Ishikawa (cell line): ENCODE results near the gene LINGO1.

ENCODE experiments used
- CEBPB ChIP-seq: IDR thresholded peaks from 2 replicates; pipeline ENCODE4 v1.6.1; 2012
- CREB1 ChIP-seq: IDR thresholded peaks from 2 replicates; pipeline ENCODE4 v1.6.1; 2012; ENCODE audit warnings: low read depth
- EGR1 ChIP-seq: IDR thresholded peaks from 2 replicates; pipeline ENCODE4 v1.6.1; 2012
- EP300 ChIP-seq: IDR thresholded peaks from 2 replicates; pipeline ENCODE4 v1.6.1; 2012; ENCODE audit warnings: borderline replicate concordance
- FOXM1 ChIP-seq: IDR thresholded peaks from 2 replicates; pipeline ENCODE4 v1.6.1; 2012; ENCODE audit warnings: low read depth, borderline replicate concordance
- NFIC ChIP-seq: IDR thresholded peaks from 2 replicates; pipeline ENCODE4 v1.6.1; 2012
- RAD21 ChIP-seq: IDR thresholded peaks from 2 replicates; pipeline ENCODE4 v1.6.1; 2012; ENCODE audit warnings: low read depth
- TAF1 ChIP-seq: IDR thresholded peaks from 2 replicates; pipeline ENCODE4 v1.6.1; 2012; ENCODE audit warnings: low read depth, mild to moderate bottlenecking
- TCF12 ChIP-seq: IDR thresholded peaks from 2 replicates; pipeline ENCODE4 v1.6.1; 2012; ENCODE audit warnings: low read depth
- TEAD4 ChIP-seq: IDR thresholded peaks from 2 replicates; pipeline ENCODE4 v1.6.1; 2012
- YY1 ChIP-seq: IDR thresholded peaks from 2 replicates; pipeline ENCODE4 v1.6.1; 2012; ENCODE audit warnings: low read depth
- ZBTB7A ChIP-seq: IDR thresholded peaks from 2 replicates; pipeline ENCODE4 v1.6.1; 2012; ENCODE audit warnings: low read depth
- TF ChIP-seq, protein P1 (sequence below): IDR thresholded peaks from 2 replicates; pipeline ENCODE4 v1.6.1; 2012
- TF ChIP-seq, protein P2 (sequence below): IDR thresholded peaks from 2 replicates; pipeline ENCODE4 v1.6.1; 2012; ENCODE audit warnings: low read depth, mild to moderate bottlenecking
- TF ChIP-seq, protein P3 (sequence below): IDR thresholded peaks from 2 replicates; pipeline ENCODE4 v1.6.1; 2012

LINGO1 gene

DNA sequence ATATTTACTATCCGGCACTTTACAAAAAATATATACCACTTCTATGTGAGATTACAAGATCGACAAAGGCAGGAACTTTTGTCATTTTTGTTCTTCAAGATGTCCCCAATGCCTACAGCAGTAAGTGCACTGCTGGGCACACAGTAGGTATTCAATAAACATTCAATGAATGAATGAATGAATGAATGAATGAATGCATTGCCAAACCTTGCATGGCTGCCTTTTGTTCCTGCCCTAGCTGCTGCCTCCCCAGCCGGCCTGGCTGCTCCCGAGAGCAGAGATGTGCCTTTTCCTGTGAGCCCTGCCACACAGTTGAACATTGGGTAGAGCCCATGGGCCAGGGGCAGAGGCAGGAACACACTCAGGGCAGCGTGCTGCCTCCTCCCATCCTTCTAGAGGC lies 37.5 kb downstream of the LINGO1 start:
- no peak for TF ChIP-seq RAD21
- no peak for TF ChIP-seq EP300
- TF ChIP-seq, protein P1, sequence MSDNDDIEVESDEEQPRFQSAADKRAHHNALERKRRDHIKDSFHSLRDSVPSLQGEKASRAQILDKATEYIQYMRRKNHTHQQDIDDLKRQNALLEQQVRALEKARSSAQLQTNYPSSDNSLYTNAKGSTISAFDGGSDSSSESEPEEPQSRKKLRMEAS: no peak
- TF ChIP-seq ZBTB7A: no peak
- TF ChIP-seq NFIC: no peak
- no peak for TF ChIP-seq TCF12
- no peak for TF ChIP-seq EGR1
- no peak for TF ChIP-seq YY1
- TF ChIP-seq, protein P2, sequence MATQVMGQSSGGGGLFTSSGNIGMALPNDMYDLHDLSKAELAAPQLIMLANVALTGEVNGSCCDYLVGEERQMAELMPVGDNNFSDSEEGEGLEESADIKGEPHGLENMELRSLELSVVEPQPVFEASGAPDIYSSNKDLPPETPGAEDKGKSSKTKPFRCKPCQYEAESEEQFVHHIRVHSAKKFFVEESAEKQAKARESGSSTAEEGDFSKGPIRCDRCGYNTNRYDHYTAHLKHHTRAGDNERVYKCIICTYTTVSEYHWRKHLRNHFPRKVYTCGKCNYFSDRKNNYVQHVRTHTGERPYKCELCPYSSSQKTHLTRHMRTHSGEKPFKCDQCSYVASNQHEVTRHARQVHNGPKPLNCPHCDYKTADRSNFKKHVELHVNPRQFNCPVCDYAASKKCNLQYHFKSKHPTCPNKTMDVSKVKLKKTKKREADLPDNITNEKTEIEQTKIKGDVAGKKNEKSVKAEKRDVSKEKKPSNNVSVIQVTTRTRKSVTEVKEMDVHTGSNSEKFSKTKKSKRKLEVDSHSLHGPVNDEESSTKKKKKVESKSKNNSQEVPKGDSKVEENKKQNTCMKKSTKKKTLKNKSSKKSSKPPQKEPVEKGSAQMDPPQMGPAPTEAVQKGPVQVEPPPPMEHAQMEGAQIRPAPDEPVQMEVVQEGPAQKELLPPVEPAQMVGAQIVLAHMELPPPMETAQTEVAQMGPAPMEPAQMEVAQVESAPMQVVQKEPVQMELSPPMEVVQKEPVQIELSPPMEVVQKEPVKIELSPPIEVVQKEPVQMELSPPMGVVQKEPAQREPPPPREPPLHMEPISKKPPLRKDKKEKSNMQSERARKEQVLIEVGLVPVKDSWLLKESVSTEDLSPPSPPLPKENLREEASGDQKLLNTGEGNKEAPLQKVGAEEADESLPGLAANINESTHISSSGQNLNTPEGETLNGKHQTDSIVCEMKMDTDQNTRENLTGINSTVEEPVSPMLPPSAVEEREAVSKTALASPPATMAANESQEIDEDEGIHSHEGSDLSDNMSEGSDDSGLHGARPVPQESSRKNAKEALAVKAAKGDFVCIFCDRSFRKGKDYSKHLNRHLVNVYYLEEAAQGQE: no peak
- TF ChIP-seq, protein P3, sequence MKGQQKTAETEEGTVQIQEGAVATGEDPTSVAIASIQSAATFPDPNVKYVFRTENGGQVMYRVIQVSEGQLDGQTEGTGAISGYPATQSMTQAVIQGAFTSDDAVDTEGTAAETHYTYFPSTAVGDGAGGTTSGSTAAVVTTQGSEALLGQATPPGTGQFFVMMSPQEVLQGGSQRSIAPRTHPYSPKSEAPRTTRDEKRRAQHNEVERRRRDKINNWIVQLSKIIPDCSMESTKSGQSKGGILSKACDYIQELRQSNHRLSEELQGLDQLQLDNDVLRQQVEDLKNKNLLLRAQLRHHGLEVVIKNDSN: no peak
- no peak for TF ChIP-seq CEBPB

DNA sequence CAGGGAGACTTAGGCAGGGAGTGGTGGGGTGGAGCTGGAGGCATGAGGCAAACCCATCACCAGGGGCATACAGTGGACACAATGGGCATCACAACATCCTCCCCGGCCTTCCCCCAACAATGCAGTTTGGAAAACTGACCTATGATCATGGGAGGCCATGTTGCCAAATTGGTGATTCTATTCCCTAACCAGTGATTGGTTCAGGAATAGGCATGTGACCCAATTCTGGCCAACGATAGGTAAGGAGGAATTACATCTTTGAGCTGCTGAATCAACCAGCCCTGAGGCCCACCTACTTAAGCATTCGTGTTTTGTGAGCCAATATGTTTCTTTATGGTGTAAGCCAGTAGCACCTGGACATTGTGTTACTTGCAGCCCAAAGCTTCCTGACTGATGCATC lies 40.0 kb downstream of the LINGO1 start:
- TF ChIP-seq, protein P3: peak; percentile 76
- no peak for TF ChIP-seq YY1

DNA sequence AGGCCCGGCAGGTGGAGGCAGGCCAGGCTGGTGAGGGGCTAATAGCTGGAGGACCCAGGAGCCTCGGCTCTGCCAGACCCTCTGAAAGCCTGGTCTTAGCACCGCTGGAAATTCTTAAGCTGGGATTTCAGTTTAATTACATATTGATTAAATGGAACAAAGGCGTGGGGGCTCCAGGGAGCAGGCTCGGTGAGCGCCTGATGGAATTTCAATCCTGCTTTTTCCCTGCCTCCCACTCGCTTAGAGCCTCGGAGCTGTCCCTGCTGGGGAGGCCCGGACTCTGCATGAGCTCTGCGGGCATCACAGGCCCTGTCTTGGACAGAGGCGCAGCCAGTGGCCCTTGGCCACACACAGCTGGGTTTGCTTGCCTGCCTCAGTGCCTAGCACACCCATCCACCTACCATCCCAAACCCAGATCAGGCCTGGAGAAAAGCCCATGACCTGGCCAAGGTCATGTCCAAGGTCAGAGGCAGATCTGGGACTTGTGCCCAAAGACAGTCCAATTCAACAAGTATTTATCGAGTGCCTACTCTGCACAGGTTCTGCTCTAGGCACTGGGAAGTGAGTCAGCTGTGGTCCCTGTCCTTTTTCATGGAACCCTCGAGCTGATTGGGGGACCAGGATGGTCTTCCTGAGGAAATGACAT lies 40.6 kb downstream of the LINGO1 start:
- TF ChIP-seq TCF12: no peak
- no peak for TF ChIP-seq TAF1

DNA sequence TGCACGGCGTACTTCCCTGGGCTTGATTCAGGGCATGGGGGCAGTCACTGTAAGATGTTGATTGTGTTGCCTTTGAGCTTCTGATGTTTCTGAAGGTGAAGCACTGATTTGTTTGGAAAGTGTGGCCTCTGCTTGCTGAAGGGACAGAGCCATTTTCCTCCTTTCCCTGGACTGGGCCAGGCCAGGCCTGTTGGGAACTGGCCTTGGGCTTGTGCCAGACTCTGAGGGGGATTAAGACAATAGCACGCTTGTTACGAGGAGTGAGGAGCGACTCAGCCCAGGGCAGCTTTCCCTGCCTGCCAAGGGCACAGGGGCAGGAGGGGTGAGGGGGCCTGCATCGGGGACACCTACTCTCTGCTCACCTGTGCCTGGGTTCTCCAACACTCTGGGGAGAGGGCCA lies 42.9 kb downstream of the LINGO1 start:
- TF ChIP-seq CREB1 (no peak), NFIC (peak; percentile 39; the same call in 1 of the 2 replicates)

DNA sequence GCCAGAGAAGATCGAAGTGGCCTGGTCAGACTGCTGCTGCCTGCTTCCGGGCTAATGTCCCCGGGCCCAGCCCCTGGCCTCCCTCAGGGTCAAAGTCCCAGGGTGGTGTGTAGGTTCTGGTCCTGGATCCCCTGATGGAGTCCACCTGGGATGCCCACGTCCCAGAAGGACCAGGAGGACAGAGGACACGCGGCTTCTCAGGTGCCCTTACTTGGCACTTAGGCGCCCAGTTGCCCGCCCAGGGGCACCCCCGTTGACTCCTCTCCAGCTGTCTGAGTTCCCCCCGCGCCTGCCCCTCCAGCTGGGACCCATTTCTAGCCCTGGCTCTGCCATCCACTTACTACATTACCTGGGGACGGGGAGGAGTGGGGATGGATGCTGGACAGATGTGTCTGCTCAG lies 44.6 kb downstream of the LINGO1 start:
- TF ChIP-seq, protein P3: no peak
- no peak for TF ChIP-seq CREB1
- no peak for TF ChIP-seq TAF1
- TF ChIP-seq, protein P1: no peak
- TF ChIP-seq CEBPB: no peak
- no peak for TF ChIP-seq ZBTB7A
- no peak for TF ChIP-seq YY1
- no peak for TF ChIP-seq TCF12

DNA sequence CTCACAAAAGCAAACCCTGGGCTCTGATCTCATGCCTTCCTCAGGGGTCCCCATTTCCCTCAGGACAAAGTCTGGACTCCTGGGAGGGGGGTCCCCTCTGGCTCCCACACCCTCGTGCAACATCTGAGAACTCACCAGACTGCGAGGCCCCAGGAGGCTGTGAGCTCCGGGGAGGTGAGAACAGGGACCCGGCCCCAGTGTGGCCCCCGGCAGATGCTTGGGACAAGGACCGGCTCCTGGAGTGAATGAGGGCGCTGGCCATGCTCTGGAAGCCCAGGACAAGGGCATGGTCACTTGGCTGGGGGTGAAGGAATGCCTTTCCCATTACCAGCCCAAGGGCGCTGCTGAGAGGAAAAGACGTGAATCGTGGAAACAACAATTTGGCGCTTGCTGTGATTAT lies 48.0 kb downstream of the LINGO1 start:
- TF ChIP-seq YY1 (no peak), FOXM1 (no peak), TAF1 (no peak), CEBPB (no peak), TCF12 (no peak), TEAD4 (no peak), CREB1 (no peak), EGR1 (no peak), EP300 (no peak), ZBTB7A (no peak), NFIC (no peak), RAD21 (no peak)
- TF ChIP-seq, protein P2: no peak
- TF ChIP-seq, protein P1: no peak
- TF ChIP-seq, protein P3: no peak
